Peyer's patch (tissue), 4 donors: Measurements from ENCODE around the gene PKD2. TPM values are rescaled to one million over a fixed set of nuclear protein-coding genes. Genes with fewer than 3 reads are reported as not detected.

ENCODE experiments used
- DNase-seq, 3 donors: peaks; one replicate each; pipeline ENCODE4 v3.0.0-alpha.2; 2017 to 2019
- H3K27ac ChIP-seq, 4 donors: fragments of 200-600 bp; sonication (generic); one replicate each; pipeline ENCODE4 v1.5.1; 2016 to 2019
- H3K27me3 ChIP-seq, 2 donors: fragments of 200-600 bp; sonication (generic); one replicate each; pipeline ENCODE4 v1.5.1; 2019
- H3K36me3 ChIP-seq, 3 donors: fragments of 200-600 bp; sonication (generic); one replicate each; pipeline ENCODE4 v1.5.1; 2016 to 2019
- H3K4me1 ChIP-seq, 4 donors: fragments of 200-600 bp; sonication (generic); one replicate each; pipeline ENCODE4 v1.5.1; 2016 to 2019
- H3K4me3 ChIP-seq, 4 donors: fragments of 200-600 bp; sonication (generic); 1 replicate in 3 of 4; 2 replicates in 1 of 4; pipeline ENCODE4 v1.5.1; 2016 to 2019; ENCODE audit warnings: mild to moderate bottlenecking in 1 of 4
- H3K9me3 ChIP-seq, 4 donors: fragments of 200-600 bp; sonication (generic); one replicate each; pipeline ENCODE4 v1.5.1; 2016 to 2019; ENCODE audit warnings: mild to moderate bottlenecking in 1 of 4
- CTCF ChIP-seq, 6 experiments: fragments of 450-650 bp in 4 of 6; fragments of 200-600 bp in 2 of 6; sonication (generic) in 1 of 6; IDR thresholded peaks; one replicate each; pipeline ENCODE4 v1.5.1; 2017 to 2019; ENCODE audit warnings: antibody characterized with exemption in 6 of 6, mild to moderate bottlenecking in 3 of 6, moderate library complexity in 1 of 6
- POLR2A ChIP-seq, 2 donors: fragments of 450-650 bp; IDR thresholded peaks; one replicate each; pipeline ENCODE4 v1.5.1; 2017; ENCODE audit warnings: antibody characterized with exemption in 2 of 2, mild to moderate bottlenecking in 2 of 2, moderate library complexity in 2 of 2
- total RNA-seq, 4 donors: library from RNA; depleted of rRNA; stranded (reverse); fragments of >200 nt; gene quantifications; one replicate each; pipeline ENCODE4 v1.1.0, GENCODE V29; 2016

Gene PKD2
- total RNA-seq = 100 to 1,000 TPM in 1 of 4 donors, 10 to 100 TPM in 2, 1 to 10 TPM in 1; 9.8 to 238 (median 23.4) TPM

GRCh38 chr4:88007304-88008121 lies at the start of gene PKD2:
Gene PKD2 (plus strand): TSS chr4:88007635. CDS start chr4:88007734, 99 bp downstream.
- H3K4me1 ChIP-seq = peaks cover 0 to 14% (median 2%) of the 10 kb centered on the region in 4 donors
- no peaks in the 10 kb centered on the region for H3K9me3 ChIP-seq
- H3K27me3 ChIP-seq = no peaks in the 10 kb centered on the region
- H3K36me3 ChIP-seq = no peaks in the 10 kb centered on the region
- TF ChIP-seq CTCF (IDR thresholded peaks at IDR 0.05) = no peak
- TF ChIP-seq POLR2A (IDR thresholded peaks at IDR 0.05) = peak in 1 of 2 donors; percentile 35
- peak; percentile 52 to 91 (median 87) for DNase-seq
- H3K27ac ChIP-seq = peak within 1 kb of the TSS; percentile 70 to 90 (median 80)
- peak within 1 kb of the TSS; percentile 73 to 97 (median 82) for H3K4me3 ChIP-seq

GRCh38 chr4:87961993-87962392 lies 45.4 kb upstream of the PKD2 start:
- DNase-seq = no peak
- Histone ChIP-seq H3K4me1 (no peaks in the 10 kb centered on the region), H3K36me3 (no peaks in the 10 kb centered on the region), H3K27me3 (no peaks in the 10 kb centered on the region), H3K4me3 (no peak overlapping the region), H3K9me3 (no peaks in the 10 kb centered on the region), H3K27ac (no peak overlapping the region)
- TF ChIP-seq CTCF (IDR thresholded peaks at IDR 0.05) (no peak), POLR2A (IDR thresholded peaks at IDR 0.05) (no peak)

- H3K4me1 ChIP-seq = no peaks in the 10 kb centered on the region
- H3K27me3 ChIP-seq = no peaks in the 10 kb centered on the region
- DNase-seq = no peak
- TF ChIP-seq POLR2A (IDR thresholded peaks at IDR 0.05) (no peak), CTCF (IDR thresholded peaks at IDR 0.05) (no peak)
- no peaks in the 10 kb centered on the region for H3K36me3 ChIP-seq
- H3K27ac ChIP-seq = no peak overlapping the region
- H3K4me3 ChIP-seq = no peak overlapping the region
- no peaks in the 10 kb centered on the region for H3K9me3 ChIP-seq
Observed at GRCh38 chr4:87962398-87963146, 44.9 kb upstream of the PKD2 start.

GRCh38 chr4:87965501-87965975 lies 41.9 kb upstream of the PKD2 start:
- Histone ChIP-seq H3K27ac (no peak overlapping the region), H3K4me3 (no peak overlapping the region), H3K27me3 (no peaks in the 10 kb centered on the region), H3K36me3 (no peaks in the 10 kb centered on the region), H3K9me3 (no peaks in the 10 kb centered on the region), H3K4me1 (no peaks in the 10 kb centered on the region)
- DNase-seq = no peak
- TF ChIP-seq CTCF (IDR thresholded peaks at IDR 0.05) (no peak), POLR2A (IDR thresholded peaks at IDR 0.05) (no peak)

- Histone ChIP-seq H3K27ac (no peak overlapping the region), H3K4me1 (no peaks in the 10 kb centered on the region), H3K27me3 (no peaks in the 10 kb centered on the region), H3K9me3 (no peaks in the 10 kb centered on the region), H3K36me3 (no peaks in the 10 kb centered on the region), H3K4me3 (no peak overlapping the region)
- no peak for DNase-seq
- no peak for TF ChIP-seq CTCF (IDR thresholded peaks at IDR 0.05)
- TF ChIP-seq POLR2A (IDR thresholded peaks at IDR 0.05) = no peak
Observed at GRCh38 chr4:87966095-87966496, 41.3 kb upstream of the PKD2 start.
